ENCODE data around the gene PPP1R14B. TPM values are rescaled to one million over a fixed set of nuclear protein-coding genes. Genes with fewer than 3 reads are reported as not detected.

PPP1R14B gene
- total and polyA plus RNA-seq, 7 donors: 129 to 522 (median 236) TPM

DNA sequence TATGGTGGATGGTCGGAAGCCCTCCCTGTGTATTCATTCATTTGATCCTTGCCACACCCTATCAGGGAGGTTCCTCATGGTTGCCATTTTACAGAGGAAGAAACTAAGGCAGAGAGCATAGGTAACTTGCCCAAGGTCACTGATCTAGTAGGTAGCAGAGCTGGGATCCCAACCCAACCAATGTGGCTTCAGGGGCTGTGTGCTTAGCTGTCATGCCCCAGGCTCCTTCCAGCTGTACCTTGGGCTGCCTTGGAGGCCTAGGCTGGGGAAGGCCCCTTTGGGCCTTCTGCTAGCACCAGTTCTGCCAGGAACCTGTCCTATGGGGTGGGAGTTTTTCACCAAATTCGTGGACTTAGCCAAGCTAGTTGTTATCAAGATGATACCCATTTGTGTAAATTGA lies 29.1 kb upstream of the PPP1R14B start:
- H3K9me3 ChIP-seq: no peaks in the 10 kb centered on the region
- H3K4me3 ChIP-seq: no peak overlapping the region
- no peak overlapping the region for H3K27ac ChIP-seq
- ATAC-seq: no peak
- peaks cover 0 to 44% of the 10 kb centered on the region in 2 donors for H3K36me3 ChIP-seq (ENCODE audit: insufficient read depth in 1 of 2, low read depth in 1 of 2)
- no peak for DNase-seq
- TF ChIP-seq, protein P1, sequence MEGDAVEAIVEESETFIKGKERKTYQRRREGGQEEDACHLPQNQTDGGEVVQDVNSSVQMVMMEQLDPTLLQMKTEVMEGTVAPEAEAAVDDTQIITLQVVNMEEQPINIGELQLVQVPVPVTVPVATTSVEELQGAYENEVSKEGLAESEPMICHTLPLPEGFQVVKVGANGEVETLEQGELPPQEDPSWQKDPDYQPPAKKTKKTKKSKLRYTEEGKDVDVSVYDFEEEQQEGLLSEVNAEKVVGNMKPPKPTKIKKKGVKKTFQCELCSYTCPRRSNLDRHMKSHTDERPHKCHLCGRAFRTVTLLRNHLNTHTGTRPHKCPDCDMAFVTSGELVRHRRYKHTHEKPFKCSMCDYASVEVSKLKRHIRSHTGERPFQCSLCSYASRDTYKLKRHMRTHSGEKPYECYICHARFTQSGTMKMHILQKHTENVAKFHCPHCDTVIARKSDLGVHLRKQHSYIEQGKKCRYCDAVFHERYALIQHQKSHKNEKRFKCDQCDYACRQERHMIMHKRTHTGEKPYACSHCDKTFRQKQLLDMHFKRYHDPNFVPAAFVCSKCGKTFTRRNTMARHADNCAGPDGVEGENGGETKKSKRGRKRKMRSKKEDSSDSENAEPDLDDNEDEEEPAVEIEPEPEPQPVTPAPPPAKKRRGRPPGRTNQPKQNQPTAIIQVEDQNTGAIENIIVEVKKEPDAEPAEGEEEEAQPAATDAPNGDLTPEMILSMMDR (IDR thresholded peaks at IDR 0.05): no peak
- H3K4me1 ChIP-seq: peaks cover 7% of the 10 kb centered on the region
- intact Hi-C loops (cut with DNase I): no loop called here
- no peaks in the 10 kb centered on the region for H3K27me3 ChIP-seq (ENCODE audit: insufficient read depth in 3 of 3, low read length in 2 of 3)
- WGBS, 3 donors: 81 to 87% (median 81%) methylated on average over 2 of the region's 2 CpGs

DNA sequence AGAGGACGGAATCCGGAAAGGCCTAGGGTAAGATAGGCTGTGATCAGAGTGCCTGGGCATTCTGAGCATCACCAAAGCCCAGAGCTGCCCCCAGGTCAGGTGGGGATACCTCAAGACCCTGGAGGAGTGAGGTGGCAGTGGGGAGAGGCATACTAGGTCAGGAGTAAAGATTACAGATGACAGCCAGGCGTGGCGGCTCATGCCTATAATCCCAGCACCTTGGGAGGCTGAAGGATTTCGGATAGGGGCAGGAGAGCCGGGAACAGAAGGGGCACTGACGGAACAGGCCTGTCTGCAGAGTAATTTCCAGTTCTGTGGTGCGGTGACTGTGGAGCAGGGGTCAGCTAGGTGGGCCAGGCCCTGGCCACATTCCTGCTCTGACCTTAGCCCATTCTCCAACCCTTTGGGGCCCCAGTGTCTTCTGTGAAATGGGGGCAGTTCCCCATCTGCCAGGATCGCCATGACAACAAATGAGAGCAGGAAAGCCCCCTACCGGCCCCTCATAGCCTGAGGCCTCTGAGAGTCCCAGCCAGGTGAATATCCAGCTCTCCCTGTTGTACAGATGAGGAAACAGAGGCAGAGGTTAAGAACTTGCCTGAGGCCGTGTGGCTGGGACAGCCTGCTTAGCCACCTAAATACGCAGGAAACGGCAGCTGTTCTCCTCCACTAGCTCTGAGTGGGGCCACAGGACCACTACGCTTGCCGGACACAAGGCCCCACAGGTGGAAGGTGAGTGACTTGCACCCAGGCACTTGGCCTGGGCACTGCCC lies 28.5 kb upstream of the PPP1R14B start:
- DNase-seq: no peak
- Histone ChIP-seq H3K9me3 (no peaks in the 10 kb centered on the region), H3K27ac (no peak overlapping the region), H3K36me3 (ENCODE audit: insufficient read depth in 1 of 2, low read depth in 1 of 2) (peaks cover 0 to 44% of the 10 kb centered on the region in 2 donors), H3K27me3 (ENCODE audit: insufficient read depth in 3 of 3, low read length in 2 of 3) (no peaks in the 10 kb centered on the region), H3K4me1 (peaks cover 7% of the 10 kb centered on the region), H3K4me3 (no peak overlapping the region)
- WGBS, 3 donors: 89 to 93% (median 91%) methylated on average over 15 of the region's 15 CpGs
- intact Hi-C loops (cut with DNase I): no loop called here
- ATAC-seq: no peak
- TF ChIP-seq, protein P1 (IDR thresholded peaks at IDR 0.05): no peak

DNA sequence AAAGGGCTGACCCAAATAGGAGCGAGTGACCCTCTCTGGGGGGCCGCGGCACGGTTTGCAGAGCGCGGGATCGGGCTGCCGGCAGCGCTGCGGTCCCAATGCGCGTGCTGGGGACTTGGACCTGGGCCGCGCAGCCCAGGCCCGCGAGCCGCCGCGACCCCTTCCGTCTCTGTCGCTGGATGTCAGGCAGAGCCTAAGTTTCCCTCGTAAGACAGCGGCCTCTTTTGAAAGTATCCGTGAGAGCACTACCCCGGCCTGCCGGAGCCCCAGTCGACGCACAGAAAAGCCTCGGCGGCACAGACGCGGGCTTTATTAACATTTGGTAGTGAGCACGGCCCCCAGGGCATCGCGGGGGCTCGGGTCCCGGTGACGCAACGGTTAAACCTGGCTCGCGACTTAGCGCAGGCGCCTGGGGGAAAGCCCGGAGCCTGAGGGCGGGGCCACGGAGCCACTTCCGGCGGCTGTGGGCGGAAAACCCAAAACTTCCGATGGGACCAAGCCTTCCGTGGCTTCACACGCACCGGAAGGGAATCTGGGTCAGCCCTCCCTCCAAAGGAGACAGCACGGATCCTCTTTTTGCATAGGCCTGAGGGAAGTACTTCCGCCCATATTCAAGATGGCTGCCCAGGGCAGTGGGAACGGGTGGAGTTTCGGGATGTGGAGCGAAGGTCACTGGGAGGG lies 22.9 kb upstream of the PPP1R14B start:
- 0 to 1% (median 1%) methylated on average over 56 to 58 of the region's 58 CpGs for WGBS, 3 donors
- H3K27me3 ChIP-seq (ENCODE audit: insufficient read depth in 3 of 3, low read length in 2 of 3): no peaks in the 10 kb centered on the region
- no peaks in the 10 kb centered on the region for H3K9me3 ChIP-seq
- intact Hi-C loops (cut with DNase I): loop anchor here (2.0 to 5.0 kb wide), 4 partner anchors 15 to 67 kb away; partner anchors contain the start of genes BAD (in 1 of the 2), GPR137 (in 1 of the 2) and PLCB3 (in 1 of the 2)
- peaks cover 3 to 18% of the 10 kb centered on the region in 2 donors for H3K36me3 ChIP-seq (ENCODE audit: insufficient read depth in 1 of 2, low read depth in 1 of 2)
- ATAC-seq: peak; percentile 84 to 88 (median 86)
- H3K27ac ChIP-seq: peak overlapping the region; percentile 93
- peaks cover 20% of the 10 kb centered on the region for H3K4me1 ChIP-seq
- peak; percentile 98 to 99 for DNase-seq
- TF ChIP-seq, protein P1 (IDR thresholded peaks at IDR 0.05): peak; percentile 19
- peak overlapping the region; percentile 83 for H3K4me3 ChIP-seq

GRCh38 chr11:64268893-64269539 lies 22.3 kb upstream of the PPP1R14B start:
- Histone ChIP-seq H3K36me3 (ENCODE audit: insufficient read depth in 1 of 2, low read depth in 1 of 2) (peaks cover 3 to 24% of the 10 kb centered on the region in 2 donors), H3K27ac (peak overlapping the region; percentile 93), H3K27me3 (ENCODE audit: insufficient read depth in 3 of 3, low read length in 2 of 3) (no peaks in the 10 kb centered on the region), H3K4me3 (peak overlapping the region; percentile 83), H3K9me3 (no peaks in the 10 kb centered on the region), H3K4me1 (peaks cover 20% of the 10 kb centered on the region)
- TF ChIP-seq, protein P1 (IDR thresholded peaks at IDR 0.05): no peak
- DNase-seq (peak; percentile 85 to 90), ATAC-seq (peak; percentile 14 to 34 (median 34))
- 1 to 3% (median 3%) methylated on average over 34 of the region's 34 CpGs for WGBS, 3 donors
- intact Hi-C loops (cut with DNase I): loop anchor here (2.0 to 5.0 kb wide), 3 partner anchors 16 to 67 kb away; partner anchors contain the start of gene PLCB3 (in 1 of the 2)

Data from psoas muscle (tissue), 8 donors.